A549 treated with RU486 at 1 μM for 4 hours (cell line): Measurements from ENCODE around the gene AGPS. TPM values are rescaled to one million over a fixed set of nuclear protein-coding genes. Genes with fewer than 3 reads are reported as not detected.

Experiments used
- total RNA-seq: library from RNA; stranded (reverse); fragments of 200-300 nt; extraction: Qiagen RNA extraction; gene quantifications from 5 replicates; pipeline ENCODE4 v1.2.3, GENCODE V29; 2022; ENCODE audit warnings: low read depth

Gene AGPS
- 35.7 to 49.7 TPM (median 45.0 TPM) in 5 replicates for total RNA-seq

GRCh38 chr2:177392373-177393202 is at the start of gene AGPS:
AGPS (plus strand) TSS chr2:177392773; CDS start chr2:177392790, 17 bp downstream.

Other genes with a start within 250 kb of the AGPS start
- gene HNRNPA3, start 180.0 kb upstream of the AGPS start, total RNA-seq, result 359 to 444 TPM (median 396 TPM) in 5 replicates
- 51.1 to 64.4 TPM (median 60.7 TPM) in 5 replicates for gene NFE2L2, start 128.0 kb upstream of the AGPS start, total RNA-seq